GM23338 (cell line): ENCODE measurements around the gene FITM2. TPM values are rescaled to one million over a fixed set of nuclear protein-coding genes. Genes with fewer than 3 reads are reported as not detected.

Experiments
- ATAC-seq: fragments of 200-7000 bp; cut with Tn5 transposase; 3 replicates; pipeline ENCODE4 v1.9.1; 2020
- DNase-seq: peaks from one replicate; pipeline ENCODE4 v3.0.0-alpha.2; 2015; ENCODE audit warnings: low spot score
- H2AFZ ChIP-seq: fragments of 200-600 bp; sonication (generic); 2 replicates; pipeline ENCODE4 v1.8.0; 2016; ENCODE audit warnings: antibody characterized with exemption, mild to moderate bottlenecking, moderate library complexity
- H3F3A ChIP-seq: fragments of 200-600 bp; sonication (generic); replicated peaks from 2 replicates; pipeline ENCODE4 v1.8.0; 2017; ENCODE audit warnings: antibody characterized with exemption, mixed run types, low read depth
- H3K27ac ChIP-seq: fragments of 200-600 bp; sonication (generic); 2 replicates; pipeline ENCODE4 v1.6.1; 2016; ENCODE audit warnings: low read depth
- H3K27me3 ChIP-seq: fragments of 200-600 bp; sonication (generic); 2 replicates; pipeline ENCODE4 v1.8.0; 2016; ENCODE audit warnings: mild to moderate bottlenecking, mixed run types, moderate library complexity; ENCODE audit not compliant: insufficient read depth
- H3K36me3 ChIP-seq: fragments of 200-600 bp; sonication (generic); 2 replicates; pipeline ENCODE4 v1.8.0; 2016; ENCODE audit warnings: mild to moderate bottlenecking; ENCODE audit not compliant: insufficient read depth
- H3K4me1 ChIP-seq: fragments of 200-600 bp; sonication (generic); 2 replicates; pipeline ENCODE4 v1.8.0; 2016; ENCODE audit warnings: mild to moderate bottlenecking, moderate library complexity; ENCODE audit not compliant: insufficient read depth
- H3K4me2 ChIP-seq: fragments of 200-600 bp; sonication (generic); 2 replicates; pipeline ENCODE4 v1.7.1; 2017; ENCODE audit warnings: mixed run types
- H3K4me3 ChIP-seq: fragments of 200-600 bp; sonication (generic); 2 replicates; pipeline ENCODE4 v1.6.1; 2016; ENCODE audit warnings: mixed run types
- H3K79me2 ChIP-seq: fragments of 200-600 bp; sonication (generic); replicated peaks from 2 replicates; pipeline ENCODE4 v1.8.0; 2017; ENCODE audit warnings: mild to moderate bottlenecking; ENCODE audit not compliant: insufficient read depth
- H3K9me2 ChIP-seq: fragments of 200-600 bp; sonication (generic); 2 replicates; pipeline ENCODE4 v1.8.0; 2017; ENCODE audit not compliant: insufficient read depth
- H4K20me1 ChIP-seq: fragments of 200-600 bp; sonication (generic); replicated peaks from 2 replicates; pipeline ENCODE4 v1.8.0; 2017; ENCODE audit warnings: mild to moderate bottlenecking; ENCODE audit not compliant: insufficient read depth
- H3K27ac Mint-ChIP-seq: 2 replicates; pipeline ENCODE4 v1.8.0; 2020; ENCODE audit warnings: inconsistent platforms, mild to moderate bottlenecking, moderate library complexity, mixed read lengths
- H3K27me3 Mint-ChIP-seq: 3 replicates; pipeline ENCODE4 v1.8.0; 2022; ENCODE audit warnings: low read depth, mild to moderate bottlenecking, moderate library complexity, mixed read lengths, inconsistent platforms; ENCODE audit not compliant: insufficient read depth, poor library complexity
- H3K36me3 Mint-ChIP-seq: 3 replicates; pipeline ENCODE4 v1.8.0; 2021; ENCODE audit warnings: low read depth, mild to moderate bottlenecking, inconsistent platforms, moderate library complexity, mixed read lengths
- H3K4me1 Mint-ChIP-seq: 3 replicates; pipeline ENCODE4 v1.8.0; 2020; ENCODE audit warnings: mild to moderate bottlenecking, inconsistent platforms, mixed read lengths
- H3K4me3 Mint-ChIP-seq: 3 replicates; pipeline ENCODE4 v1.8.0; 2021; ENCODE audit warnings: moderate library complexity, mild to moderate bottlenecking, inconsistent platforms, mixed read lengths
- H3K9me3 Mint-ChIP-seq: 3 replicates; pipeline ENCODE4 v1.8.0; 2020; ENCODE audit warnings: moderate library complexity, mild to moderate bottlenecking, inconsistent platforms, mixed read lengths
- CREB1 ChIP-seq: fragments of 250-450 bp; sonication (Bioruptor Pico); IDR thresholded peaks from 2 replicates; pipeline ENCODE4 v1.5.0; 2020; ENCODE audit warnings: low read depth, mild to moderate bottlenecking, moderate library complexity
- CTCF ChIP-seq, 2 experiments: fragments of 200-600 bp in 1 of 2; sonication (generic) in 1 of 2; conservative IDR thresholded peaks; 2 replicates each; pipeline versions ENCODE4 v1.5.1 to v1.6.1; 2016 to 2017; ENCODE audit warnings: antibody characterized with exemption in 2 of 2, low read depth in 2 of 2, mild to moderate bottlenecking in 2 of 2, moderate library complexity in 1 of 2
- ETS1 ChIP-seq: IDR thresholded peaks from 2 replicates; pipeline ENCODE4 v1.6.1; 2016; ENCODE audit warnings: antibody characterized with exemption
- EZH2 ChIP-seq: fragments of 200-600 bp; sonication (generic); IDR thresholded peaks from one replicate; pipeline ENCODE4 v1.8.0; 2017; ENCODE audit warnings: antibody characterized with exemption, mild to moderate bottlenecking, low read depth; ENCODE audit not compliant: unreplicated experiment
- EZH2phosphoT487 ChIP-seq: fragments of 200-600 bp; sonication (generic); IDR thresholded peaks from one replicate; pipeline ENCODE4 v1.8.1; 2018; ENCODE audit warnings: antibody characterized with exemption; ENCODE audit not compliant: unreplicated experiment
- JUNB ChIP-seq: IDR thresholded peaks from one replicate; pipeline ENCODE4 v1.6.1; 2016; ENCODE audit warnings: antibody characterized with exemption; ENCODE audit not compliant: unreplicated experiment
- NANOG ChIP-seq: IDR thresholded peaks from 2 replicates; pipeline ENCODE4 v1.6.1; 2016; ENCODE audit warnings: antibody characterized with exemption, borderline replicate concordance
- POLR2AphosphoS5 ChIP-seq: IDR thresholded peaks from 2 replicates; pipeline ENCODE4 v1.6.1; 2016; ENCODE audit warnings: antibody characterized with exemption, low read depth
- REST ChIP-seq: IDR thresholded peaks from one replicate; pipeline ENCODE4 v1.6.1; 2018; ENCODE audit warnings: antibody characterized with exemption; ENCODE audit not compliant: unreplicated experiment
- STAT1 ChIP-seq: IDR thresholded peaks from one replicate; pipeline ENCODE4 v1.6.1; 2016; ENCODE audit warnings: antibody characterized with exemption; ENCODE audit not compliant: unreplicated experiment
- ZNF114 ChIP-seq: fragments of 250-450 bp; sonication (Bioruptor Pico); IDR thresholded peaks from 2 replicates; pipeline ENCODE4 v1.5.0; 2020; ENCODE audit warnings: mild to moderate bottlenecking, moderate library complexity
- ZNF331 ChIP-seq: fragments of 250-450 bp; sonication (Bioruptor Pico); IDR thresholded peaks from 2 replicates; pipeline ENCODE4 v1.5.0; 2020; ENCODE audit warnings: low read depth, mild to moderate bottlenecking, moderate library complexity
- polyA plus RNA-seq: library from polyadenylated mRNA; unstranded; fragments of >200 nt; fragmentation: Nextera tagmentation; extraction: Ambion mirVana; gene quantifications from 2 replicates; pipeline ENCODE4 v1.2.1, GENCODE V29; 2016
- total RNA-seq: library from RNA; depleted of rRNA; stranded (reverse); fragments of >200 nt; shearing (Covaris generic); gene quantifications from 2 replicates; pipeline ENCODE4 v1.2.3, GENCODE V29; 2014

FITM2 gene
- total and polyA plus RNA-seq, 2 experiments from 2014 or later, result 0.87 to 1.6 TPM

- H3K27me3 ChIP-seq, result peaks cover 5% of the 10 kb centered on the region; the same call in 1 of the 2 replicates
- H3K4me1 ChIP-seq, result peaks cover 2% of the 10 kb centered on the region; the same call in 1 of the 2 replicates
- H3K9me2 ChIP-seq, result no peaks in the 10 kb centered on the region
- Mint-ChIP-seq H3K9me3 (no peaks in the 10 kb centered on the region), H3K27me3 (peaks cover 10% of the 10 kb centered on the region), H3K27ac (no peak overlapping the region), H3K4me3 (no peak overlapping the region), H3K4me1 (peaks cover 19% of the 10 kb centered on the region), H3K36me3 (no peaks in the 10 kb centered on the region)
- no peaks in the 10 kb centered on the region for H3F3A ChIP-seq
- DNase-seq (no peak), ATAC-seq (no peak)
- no peak overlapping the region for H3K4me2 ChIP-seq
- no peaks in the 10 kb centered on the region for H4K20me1 ChIP-seq
- TF ChIP-seq EZH2phosphoT487, result no peak
- TF ChIP-seq REST, result no peak
- TF ChIP-seq ZNF114 (CRISPR knock-in tag), result no peak
- no peak for TF ChIP-seq NANOG
- no peaks in the 10 kb centered on the region for H3K36me3 ChIP-seq
- no peak overlapping the region for H3K4me3 ChIP-seq
- no peaks in the 10 kb centered on the region for H3K79me2 ChIP-seq
- no peak overlapping the region for H2AFZ ChIP-seq
- no peak overlapping the region for H3K27ac ChIP-seq
Measured at GRCh38 chr20:44331201-44331600, 20.2 kb upstream of the FITM2 start.

DNA sequence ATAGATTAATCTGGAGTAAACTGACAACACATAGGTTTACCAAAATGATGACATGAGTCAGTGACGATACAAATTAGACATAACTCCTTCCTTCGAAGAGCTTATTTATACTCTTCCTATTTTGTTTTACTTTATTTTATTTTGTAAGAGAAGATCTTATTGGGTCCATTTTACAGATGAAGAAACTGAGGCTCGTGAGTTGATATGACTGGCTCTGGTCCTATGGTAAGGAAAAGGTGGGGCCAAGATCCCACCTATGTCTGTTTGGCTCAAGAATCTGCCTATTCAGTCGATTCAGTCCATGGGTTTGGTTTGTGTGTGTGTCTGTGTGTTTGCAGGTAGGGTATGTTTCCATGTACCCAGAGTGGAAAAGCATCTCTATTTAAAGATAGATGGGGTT lies 17.4 kb upstream of the FITM2 start:
- H3K79me2 ChIP-seq, result no peaks in the 10 kb centered on the region
- peaks cover 14% of the 10 kb centered on the region for H3K4me1 Mint-ChIP-seq
- no peaks in the 10 kb centered on the region for H3F3A ChIP-seq
- H3K36me3 ChIP-seq, result no peaks in the 10 kb centered on the region
- no peak overlapping the region for H3K27ac ChIP-seq
- no peaks in the 10 kb centered on the region for H3K9me3 Mint-ChIP-seq
- H2AFZ ChIP-seq, result no peak overlapping the region
- H3K4me1 ChIP-seq, result peaks cover 3% of the 10 kb centered on the region; the same call in 1 of the 2 replicates
- no peaks in the 10 kb centered on the region for H3K36me3 Mint-ChIP-seq
- H3K9me2 ChIP-seq, result no peaks in the 10 kb centered on the region
- no peaks in the 10 kb centered on the region for H4K20me1 ChIP-seq
- peaks cover 12% of the 10 kb centered on the region for H3K27me3 Mint-ChIP-seq
- H3K4me3 ChIP-seq, result no peak overlapping the region
- H3K27me3 ChIP-seq, result peaks cover 5% of the 10 kb centered on the region; the same call in 1 of the 2 replicates
- H3K4me3 Mint-ChIP-seq, result no peak overlapping the region
- ATAC-seq, result no peak
- H3K4me2 ChIP-seq, result no peak overlapping the region
- no peak for DNase-seq
- no peak overlapping the region for H3K27ac Mint-ChIP-seq
- TF ChIP-seq POLR2AphosphoS5 (no peak), CTCF (conservative IDR thresholded peaks at IDR 0.05; ENCODE audit: low read depth in 2 of 2) (no peak), EZH2phosphoT487 (no peak), ETS1 (no peak), ZNF331 (CRISPR knock-in tag) (no peak), CREB1 (CRISPR knock-in tag) (no peak), JUNB (no peak), STAT1 (no peak), NANOG (no peak), REST (no peak), EZH2 (no peak)
